ENCODE measurements around the gene APOL6.
A peak's percentile ranks its signal among the peaks of the same experiment; 100 is the strongest.
"Not testable (repeated sequence)": the region's sequence is repeated elsewhere in the genome, so short reads cannot be mapped to it uniquely, and the experiment has no call there.

Gene APOL6

DNA sequence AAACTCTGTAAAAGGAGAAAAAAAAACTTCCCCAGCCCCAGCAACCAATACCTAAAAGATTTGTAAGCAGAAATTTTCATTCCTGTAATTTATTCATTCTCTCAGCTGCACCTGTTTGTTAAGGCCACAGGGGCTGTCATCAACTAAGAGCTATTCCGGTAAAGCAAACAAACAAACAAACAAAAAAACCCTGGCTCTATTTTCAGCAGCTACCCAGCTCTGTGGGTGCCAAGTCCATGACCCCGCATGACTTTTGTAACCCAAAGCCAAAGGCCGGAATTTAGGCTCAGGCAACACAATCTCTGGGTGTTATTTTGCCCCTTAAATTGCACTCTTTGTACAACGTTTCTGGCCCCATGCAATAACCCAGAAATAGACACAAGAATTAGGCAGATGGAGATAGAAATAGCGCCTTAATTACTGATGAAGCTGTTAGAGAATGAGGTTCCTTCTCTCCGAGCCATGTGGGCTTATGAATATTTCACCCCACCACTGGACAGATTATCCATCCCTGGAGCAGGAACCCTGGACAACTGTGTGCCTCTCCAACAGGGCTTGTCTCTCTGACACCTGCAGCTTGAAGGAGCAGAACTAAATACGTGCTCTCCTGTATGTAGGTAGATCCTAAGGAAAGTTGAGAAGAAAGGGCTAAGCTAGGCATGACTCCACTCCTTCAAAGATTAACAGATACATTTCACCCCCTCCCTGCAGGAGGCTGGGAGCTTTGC lies 29.4 kb downstream of the APOL6 start:
- DNase-seq (ENCODE audit: low read depth in 3 of 3), result no peak

GRCh38 chr22:35678836-35679235 lies 30.6 kb downstream of the APOL6 start:
- no peak for DNase-seq (ENCODE audit: low read depth in 3 of 3)

GRCh38 chr22:35679492-35679891 lies 31.2 kb downstream of the APOL6 start:
- peak; percentile 18 to 54 (median 49) for DNase-seq (ENCODE audit: low read depth in 3 of 3)

DNA sequence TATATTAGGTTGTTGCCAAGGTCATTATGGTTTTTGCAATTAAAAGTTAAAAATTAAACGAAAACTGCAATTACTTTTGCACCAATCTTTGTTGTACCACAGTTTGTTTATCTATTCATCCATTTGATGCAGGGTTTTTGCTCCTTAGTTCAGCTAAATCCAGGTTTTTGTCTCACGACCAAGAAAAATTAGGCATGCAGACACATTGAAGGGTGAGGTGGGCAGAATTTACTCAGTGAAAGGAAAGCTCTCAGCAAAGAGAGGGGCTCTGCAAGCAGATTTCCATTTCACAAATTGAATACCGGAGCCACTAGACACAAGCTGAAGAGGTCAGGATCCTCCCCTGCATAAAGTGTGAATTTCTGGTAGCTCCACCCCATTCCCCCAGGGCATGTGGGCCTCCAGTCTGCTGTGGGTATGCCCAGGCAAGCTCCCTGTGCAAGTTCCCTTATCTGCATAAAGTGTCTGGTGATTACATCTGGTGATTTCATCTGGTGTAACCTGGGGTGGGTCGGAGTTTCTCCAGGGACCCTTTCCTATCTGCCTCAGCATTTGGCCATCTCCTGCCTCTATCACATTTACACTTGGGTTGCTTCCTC lies 33.3 kb downstream of the APOL6 start:
- no peak for DNase-seq (ENCODE audit: low read depth in 3 of 3)

DNA sequence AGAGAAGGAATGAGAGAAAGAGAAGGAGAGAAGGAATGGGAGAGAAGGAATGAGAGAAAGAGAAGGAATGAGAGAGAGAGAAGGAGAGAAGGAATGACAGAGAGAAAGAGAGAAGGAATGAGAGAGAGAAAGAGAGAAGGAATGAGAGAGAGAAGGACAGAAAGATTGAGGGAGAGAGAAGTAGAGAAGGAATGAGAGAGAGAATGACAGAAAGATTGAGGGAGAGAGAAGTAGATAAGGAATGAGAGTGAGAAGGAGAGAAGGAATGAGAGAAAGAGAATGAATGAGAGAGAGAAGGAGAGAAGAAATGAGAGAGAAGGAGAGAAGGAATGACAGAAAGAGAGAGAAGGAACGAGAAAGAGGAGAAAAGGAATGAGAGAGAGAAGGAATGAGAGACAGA lies 35.3 kb downstream of the APOL6 start:
- DNase-seq (ENCODE audit: low read depth in 3 of 3), result no peak

DNA sequence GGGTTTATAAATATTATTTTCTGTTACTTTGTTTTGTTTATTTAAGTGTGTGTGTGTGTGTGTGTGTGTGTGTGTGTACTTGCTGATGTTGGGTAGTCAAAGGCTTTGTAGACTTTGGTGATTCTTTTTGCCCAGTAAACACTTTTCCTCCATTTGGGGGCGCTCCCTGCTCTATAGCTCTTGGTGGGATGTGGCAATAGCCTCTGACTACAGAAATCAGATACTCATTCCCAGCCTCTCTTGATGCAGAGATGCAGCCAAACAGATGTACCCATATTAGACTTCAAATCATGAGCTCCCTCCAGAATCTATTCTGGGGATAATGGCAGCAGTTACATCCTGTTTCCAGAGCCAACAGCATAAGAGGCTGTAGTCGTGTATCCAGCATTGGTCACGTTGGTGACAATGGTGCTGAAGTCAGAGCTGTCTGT lies 36.0 kb downstream of the APOL6 start:
- no peak for DNase-seq (ENCODE audit: low read depth in 3 of 3)

DNA sequence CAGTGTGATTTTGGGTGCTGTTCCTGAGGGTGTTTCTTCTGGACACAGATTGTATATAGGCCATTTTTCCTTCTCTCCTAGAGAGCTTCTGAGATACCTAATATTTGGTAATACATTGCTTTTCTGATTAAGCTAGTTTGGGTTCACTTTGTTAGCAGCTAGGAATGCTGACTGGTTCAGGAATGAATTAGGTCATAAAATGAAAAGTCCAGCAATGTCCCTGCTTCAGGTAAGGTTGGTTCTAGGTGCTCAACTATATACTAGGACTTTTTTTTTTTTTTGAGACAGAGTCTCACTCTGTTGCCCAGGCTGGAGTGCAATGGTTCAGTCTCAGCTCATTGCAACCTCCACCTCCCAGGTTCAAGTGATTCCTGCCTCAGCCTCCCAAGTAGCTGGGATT lies 36.5 kb downstream of the APOL6 start:
- no peak for DNase-seq (ENCODE audit: low read depth in 3 of 3)

DNA sequence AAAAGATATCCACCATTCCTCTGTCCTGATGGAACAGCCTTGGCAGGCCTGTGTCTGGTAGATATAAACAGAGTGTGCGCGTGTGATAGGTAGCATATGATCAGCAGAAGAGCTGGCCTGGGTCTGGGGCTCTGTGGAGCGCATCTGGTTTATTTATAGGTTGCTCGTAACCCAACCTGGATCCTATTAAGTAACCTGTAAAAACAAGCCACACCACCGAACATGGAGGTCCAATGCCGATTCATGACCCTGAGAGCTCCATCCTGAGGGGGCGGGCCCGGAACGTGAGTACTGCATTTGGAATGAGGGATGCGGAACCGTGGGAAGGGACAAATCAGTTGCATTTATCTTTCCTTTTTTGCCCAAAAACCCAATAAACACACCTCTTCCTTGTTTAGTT lies 37.5 kb downstream of the APOL6 start:
- no peak for DNase-seq (ENCODE audit: low read depth in 3 of 3)

GRCh38 chr22:35686298-35686697 lies 38.1 kb downstream of the APOL6 start:
- no peak for DNase-seq (ENCODE audit: low read depth in 3 of 3)

DNA sequence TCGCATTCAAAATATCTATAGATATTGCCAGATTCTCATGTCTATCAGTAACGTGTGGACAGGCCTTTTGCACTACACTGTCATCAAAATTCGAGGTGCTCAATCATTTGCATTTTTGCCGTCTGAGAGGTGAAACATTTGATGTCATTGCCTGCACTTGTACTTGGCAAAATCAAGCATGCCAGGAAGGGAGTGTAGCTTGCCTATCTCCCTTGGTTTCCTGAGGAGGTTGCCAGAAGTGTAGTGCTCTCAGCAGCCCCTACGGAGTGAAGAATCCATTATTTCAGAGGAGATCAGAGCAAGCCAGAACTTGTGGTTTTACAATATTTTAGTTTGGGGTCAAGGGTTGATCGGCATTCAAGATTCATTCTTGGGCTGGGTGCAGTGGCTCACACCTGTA lies 39.2 kb downstream of the APOL6 start:
- no peak for DNase-seq (ENCODE audit: low read depth in 3 of 3)

- no peak for DNase-seq (ENCODE audit: low read depth in 3 of 3)
Measured at GRCh38 chr22:35688913-35689675, 40.8 kb downstream of the APOL6 start.

- no peak for DNase-seq (ENCODE audit: low read depth in 3 of 3)
Measured at GRCh38 chr22:35690001-35690400, 41.8 kb downstream of the APOL6 start.

- no peak for DNase-seq (ENCODE audit: low read depth in 3 of 3)
Measured at GRCh38 chr22:35695202-35695601, 47.0 kb downstream of the APOL6 start.

- peak in 1 of 3 donors; percentile 30 for DNase-seq (ENCODE audit: low read depth in 3 of 3)
Measured at GRCh38 chr22:35697142-35697541, 48.9 kb downstream of the APOL6 start.

DNA sequence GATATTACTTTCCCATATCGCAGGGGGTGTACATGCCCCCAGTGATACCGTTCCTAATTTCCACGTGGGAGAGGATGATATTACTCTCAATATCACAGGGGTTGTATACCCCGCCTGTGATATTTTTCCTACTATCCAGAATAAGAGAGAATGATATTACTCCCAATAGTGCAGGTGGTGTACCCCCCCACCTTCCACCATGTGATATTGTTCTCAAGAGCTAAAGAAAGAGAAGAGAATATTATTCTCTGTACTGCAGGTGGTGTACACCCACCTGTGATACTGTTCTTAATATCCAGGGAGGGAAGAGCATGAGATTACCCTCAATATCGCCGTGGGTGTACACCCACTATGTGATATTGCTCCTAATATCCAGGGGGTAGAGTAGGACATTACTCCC lies 51.6 kb downstream of the APOL6 start:
- not testable (repeated sequence) for DNase-seq (ENCODE audit: low read depth in 3 of 3)

GRCh38 chr22:35703861-35704584 lies 55.8 kb downstream of the APOL6 start:
- no peak for DNase-seq (ENCODE audit: low read depth in 3 of 3)

- no peak for DNase-seq (ENCODE audit: low read depth in 3 of 3)
Measured at GRCh38 chr22:35705141-35705540, 56.9 kb downstream of the APOL6 start.

- DNase-seq (ENCODE audit: low read depth in 3 of 3), result no peak
Measured at GRCh38 chr22:35708453-35708852, 60.2 kb downstream of the APOL6 start.

- no peak for DNase-seq (ENCODE audit: low read depth in 3 of 3)
Measured at GRCh38 chr22:35708917-35709316, 60.7 kb downstream of the APOL6 start.

DNA sequence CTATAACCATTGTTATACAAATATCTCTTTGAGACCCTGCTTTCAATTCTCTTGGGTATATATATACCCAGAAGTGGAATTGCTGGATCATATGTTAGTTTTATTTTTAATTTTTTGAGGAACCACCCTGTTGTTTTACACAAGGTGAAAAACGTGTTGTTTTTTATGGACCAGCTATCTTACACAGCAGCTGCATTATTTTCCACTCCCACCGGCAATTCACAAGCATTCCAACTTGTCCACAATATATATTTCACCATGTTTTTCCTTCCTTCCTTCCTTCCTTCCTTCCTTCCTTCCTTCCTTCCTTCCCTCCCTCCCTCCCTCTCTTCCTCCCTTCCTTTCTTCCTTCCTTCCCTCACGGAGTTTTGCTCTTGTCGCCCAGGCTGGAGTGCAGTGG lies 63.1 kb downstream of the APOL6 start:
- DNase-seq (ENCODE audit: low read depth in 3 of 3), result no peak

- no peak for DNase-seq (ENCODE audit: low read depth in 3 of 3)
Measured at GRCh38 chr22:35712672-35713071, 64.4 kb downstream of the APOL6 start.

- no peak for DNase-seq (ENCODE audit: low read depth in 3 of 3)
Measured at GRCh38 chr22:35717572-35717971, 69.3 kb downstream of the APOL6 start, which contains the start of gene APOL5. Gene APOL5 (plus strand): TSS chr22:35717872. CDS start chr22:35717872, 0 bp downstream.
